Measurements from ENCODE around the gene DLX4.

DLX4 gene

DNA sequence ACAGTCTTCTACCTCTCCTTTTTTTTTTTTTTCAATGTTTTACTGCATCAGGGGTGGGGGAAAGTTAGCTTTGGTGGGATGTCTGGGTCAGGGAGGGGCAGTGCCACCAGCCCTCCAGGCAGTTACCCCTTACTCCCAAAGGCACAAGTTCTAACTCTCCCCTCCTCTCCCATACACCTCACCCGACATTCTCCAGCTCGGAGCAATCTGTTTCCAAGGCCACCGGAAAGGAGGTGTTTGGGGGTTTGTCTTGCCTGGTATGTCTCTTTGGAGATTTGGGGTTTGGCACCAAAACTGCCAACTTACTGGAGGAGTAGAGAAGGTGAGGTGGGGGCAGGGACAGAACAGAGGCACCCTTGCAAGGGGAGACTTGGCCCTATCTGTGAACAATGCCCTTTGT, 21.3 kb downstream of the DLX4 start:
- no peak for DNase-seq

DNA sequence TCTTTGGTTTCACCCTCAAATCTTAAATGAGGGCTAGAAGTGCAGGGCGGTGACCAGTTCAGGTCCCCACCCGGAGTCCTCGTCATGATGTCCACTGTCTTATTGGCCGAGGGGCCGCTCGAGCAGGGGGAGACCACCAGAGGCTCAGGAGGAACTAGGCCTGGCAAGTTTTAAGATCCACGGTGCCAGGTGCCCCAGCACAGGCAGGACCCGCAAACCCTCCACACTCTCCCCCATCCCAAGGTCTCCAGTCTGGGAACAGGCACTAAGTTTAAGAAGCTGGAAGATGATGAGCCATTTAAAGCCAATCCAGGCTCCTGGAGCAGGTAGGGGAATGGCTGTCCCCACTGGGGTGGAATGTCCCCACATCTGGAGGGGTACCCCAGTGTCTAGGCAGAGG, 21.9 kb downstream of the DLX4 start:
- no peak for DNase-seq

DNA sequence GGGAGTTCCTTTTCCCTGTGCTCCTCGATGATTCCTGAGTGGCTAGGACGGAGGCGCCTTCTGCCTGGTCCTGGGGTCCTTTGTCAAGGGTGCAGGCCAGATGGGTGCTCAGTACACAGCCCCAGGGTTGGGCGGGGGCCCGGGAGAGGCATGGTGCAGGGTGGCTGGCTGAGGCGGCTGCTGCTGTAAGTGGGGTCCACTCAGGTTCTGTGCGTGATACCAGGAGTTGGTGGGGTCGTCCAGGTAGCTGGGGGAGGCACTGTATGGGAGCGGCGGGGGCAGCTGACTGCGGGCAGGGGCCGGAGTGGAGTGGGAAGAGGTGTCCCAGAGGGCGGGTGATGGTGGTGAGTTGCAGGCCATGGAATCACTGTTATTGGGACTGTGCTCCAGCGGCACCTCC, 22.4 kb downstream of the DLX4 start:
- DNase-seq: no peak

DNA sequence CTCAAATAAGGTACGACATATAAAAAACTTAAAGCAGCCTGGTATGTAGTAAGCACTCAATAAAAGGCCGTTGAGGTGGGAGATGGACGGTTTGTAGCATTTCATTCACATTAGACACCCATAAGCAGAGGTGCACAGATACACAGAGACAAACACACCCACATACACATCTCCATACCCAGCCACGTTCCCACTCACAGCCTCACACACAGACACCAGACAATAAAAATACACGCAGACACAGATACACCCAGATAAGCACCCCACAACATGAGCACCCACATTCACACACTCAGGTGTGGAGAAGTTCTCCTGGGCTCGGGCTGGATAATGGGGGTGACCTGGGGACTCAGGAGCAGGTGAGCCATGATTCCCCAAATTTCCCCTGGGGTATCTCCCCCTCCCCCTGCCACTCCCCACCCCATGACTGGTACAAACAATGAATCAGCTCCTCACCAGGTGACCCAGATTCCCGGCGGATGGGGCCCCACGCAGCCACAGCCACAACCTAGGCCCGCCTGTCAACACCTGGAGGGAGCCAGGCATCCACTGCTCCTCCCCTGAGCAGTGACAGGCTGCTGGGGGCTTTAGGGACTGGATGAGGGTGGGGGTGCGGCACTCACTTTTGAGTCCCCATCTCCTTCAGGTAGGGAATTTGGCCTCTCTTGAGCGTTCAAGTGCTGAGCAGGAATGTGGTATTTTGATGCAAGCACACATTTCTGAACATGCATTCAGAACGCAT, 23.4 kb downstream of the DLX4 start:
- no peak for DNase-seq

DNA sequence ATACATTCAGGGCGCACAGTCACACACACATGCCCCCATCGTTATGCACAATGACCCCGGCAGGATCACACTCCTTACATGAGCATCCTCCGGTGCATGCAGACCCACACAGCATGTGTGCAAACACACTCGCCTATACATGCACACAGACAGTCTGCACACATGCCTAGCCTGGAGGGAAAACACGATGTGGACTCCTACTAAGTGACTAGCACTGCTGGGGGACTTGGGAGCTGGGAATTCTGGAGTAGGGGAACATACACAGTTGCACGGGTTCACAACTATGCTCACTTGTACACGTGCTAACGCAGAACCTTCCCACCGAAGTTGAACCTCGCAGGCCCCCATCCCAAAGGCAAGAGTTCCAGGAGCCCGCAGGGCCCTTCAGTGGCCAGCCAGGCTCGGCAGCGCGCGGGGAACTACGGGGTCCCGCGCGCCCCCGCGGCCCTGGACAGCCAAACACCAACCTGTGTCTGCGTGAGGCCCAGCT, 24.0 kb downstream of the DLX4 start:
- no peak for DNase-seq

DNA sequence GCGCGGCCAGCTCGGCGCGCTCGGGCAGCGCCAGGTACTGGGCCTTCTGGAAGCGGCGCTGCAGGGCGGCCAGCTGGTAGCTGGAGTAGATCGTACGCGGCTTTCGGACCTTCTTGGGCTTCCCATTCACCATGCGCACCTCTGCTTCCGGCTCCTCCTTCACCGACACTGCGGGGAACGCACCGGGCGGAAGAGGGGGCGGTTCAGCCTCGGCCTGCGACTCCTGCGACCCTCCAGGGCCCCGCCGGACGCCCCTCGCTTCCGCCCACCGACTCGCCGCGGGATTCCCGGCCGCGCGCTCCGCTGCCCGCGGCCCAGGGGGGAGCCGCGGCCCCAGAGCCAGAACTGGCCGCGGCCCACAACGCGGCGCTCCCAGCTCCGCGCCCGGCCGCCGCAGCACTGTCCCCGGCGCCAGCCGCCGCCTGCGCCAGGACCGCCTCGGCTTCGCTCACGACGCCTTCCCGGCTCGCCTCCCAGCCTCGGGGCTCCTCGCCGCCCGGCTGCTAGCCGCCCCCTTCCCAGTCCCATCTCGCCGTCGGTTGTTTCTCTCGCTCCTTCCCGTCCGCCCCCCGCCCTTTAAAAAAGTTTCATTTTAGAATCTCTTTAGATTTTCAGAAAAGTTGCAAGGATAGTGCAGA, 24.6 kb downstream of the DLX4 start:
- DNase-seq: no peak

DNA sequence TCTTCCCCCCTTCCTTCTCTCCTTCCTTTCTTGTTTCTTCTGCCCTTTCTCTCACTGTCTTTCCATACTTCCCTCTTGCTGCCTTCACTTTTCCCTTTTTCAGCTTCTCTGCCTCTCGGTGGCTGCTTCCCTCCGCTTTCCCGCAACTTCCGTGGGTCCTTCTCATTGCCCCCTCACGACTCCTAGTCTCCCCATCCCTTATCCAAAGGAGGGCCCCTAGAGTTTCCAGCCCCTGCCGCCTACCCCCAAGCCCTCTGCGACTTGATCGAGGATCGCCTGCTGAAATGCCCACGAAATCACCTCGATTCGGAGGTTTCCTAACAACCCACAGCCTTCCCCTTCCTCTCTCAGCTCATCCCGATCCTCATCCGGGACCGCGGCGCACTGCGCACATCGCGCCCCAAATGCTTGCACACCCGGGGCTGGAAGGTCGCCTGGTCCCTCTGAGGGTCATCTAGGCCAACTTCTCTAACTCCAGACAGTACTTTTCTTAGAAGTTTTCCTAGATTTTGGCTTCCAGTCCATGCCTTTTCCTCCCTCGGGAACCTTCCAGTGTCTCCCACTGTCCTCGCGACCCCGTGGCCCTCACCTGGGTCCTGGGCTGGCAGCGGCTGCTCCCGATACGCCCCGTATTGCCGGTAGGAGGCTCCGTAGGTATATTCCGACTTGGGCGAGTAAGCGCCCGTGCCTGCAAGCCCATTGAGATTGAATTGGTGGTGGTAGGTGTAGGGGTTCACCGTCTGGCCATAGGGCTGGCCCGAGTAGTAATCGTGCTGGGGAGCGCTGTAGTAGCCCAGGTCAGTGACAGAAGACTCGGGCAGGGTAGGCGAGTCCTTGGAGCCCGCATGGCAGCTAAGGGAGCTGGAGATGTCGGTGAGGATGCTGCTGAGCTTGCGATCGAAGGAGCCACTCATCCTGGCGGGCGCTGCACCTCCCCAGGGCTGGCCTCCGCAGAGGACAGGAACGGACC, 25.4 kb downstream of the DLX4 start:
- no peak for DNase-seq

DNA sequence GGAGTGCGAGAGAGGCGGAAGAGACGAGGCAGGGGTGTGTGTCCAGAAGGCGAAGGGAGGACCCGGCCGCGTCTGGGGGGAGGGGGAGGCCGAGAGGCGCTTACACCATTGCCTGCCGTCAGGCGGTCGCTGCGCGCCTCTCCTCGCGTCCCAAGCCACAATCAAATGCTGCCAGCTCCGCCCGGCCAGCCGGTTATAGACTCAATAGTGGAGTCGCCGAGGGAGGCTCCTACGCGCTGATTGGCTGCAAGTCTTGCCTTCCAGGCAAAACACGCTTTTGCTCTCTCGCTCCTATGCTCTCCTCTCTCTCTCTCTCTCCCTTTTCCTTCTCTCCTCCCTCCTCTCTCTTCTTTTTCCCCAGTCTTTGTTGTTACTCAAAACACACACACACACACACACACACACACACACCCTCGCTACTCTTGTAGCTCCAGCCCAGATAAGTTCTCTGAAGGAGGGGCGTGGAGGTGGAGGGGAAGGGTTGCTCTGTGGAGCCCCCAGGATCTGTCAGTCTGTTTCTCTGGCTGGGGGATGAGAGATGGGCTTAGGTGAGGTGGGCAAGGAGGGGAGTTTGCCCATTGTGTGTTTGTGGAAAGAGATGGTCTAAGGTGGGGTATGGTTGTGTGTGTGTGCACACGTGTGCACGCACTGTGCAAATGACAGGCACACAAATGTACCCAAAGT, 26.2 kb downstream of the DLX4 start, which contains the start of gene DLX3:
Gene DLX3 (minus strand): TSS at position 170 of the 684 bp plus-strand sequence. CDS start 226 bp downstream, outside the sequence.
- peak; percentile 90 for DNase-seq

DNA sequence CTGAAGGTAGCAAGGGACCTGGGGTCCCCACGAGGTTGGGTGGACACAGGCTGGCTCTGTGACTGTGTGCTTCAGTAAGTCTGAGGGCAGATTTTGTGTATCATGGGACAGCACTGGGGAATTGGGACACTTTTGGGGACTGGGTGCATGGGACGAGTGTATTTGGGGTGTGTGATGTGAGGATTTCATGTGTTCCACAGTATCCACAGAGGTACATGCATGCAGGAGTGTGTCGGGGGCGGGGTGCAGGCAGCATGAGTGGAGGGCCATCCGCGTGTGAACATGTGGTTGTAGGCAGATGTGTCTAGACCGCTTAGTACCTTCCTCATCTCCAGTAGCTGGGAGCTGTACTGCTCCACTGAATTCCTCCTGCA, 27.1 kb downstream of the DLX4 start:
- DNase-seq: no peak

DNA sequence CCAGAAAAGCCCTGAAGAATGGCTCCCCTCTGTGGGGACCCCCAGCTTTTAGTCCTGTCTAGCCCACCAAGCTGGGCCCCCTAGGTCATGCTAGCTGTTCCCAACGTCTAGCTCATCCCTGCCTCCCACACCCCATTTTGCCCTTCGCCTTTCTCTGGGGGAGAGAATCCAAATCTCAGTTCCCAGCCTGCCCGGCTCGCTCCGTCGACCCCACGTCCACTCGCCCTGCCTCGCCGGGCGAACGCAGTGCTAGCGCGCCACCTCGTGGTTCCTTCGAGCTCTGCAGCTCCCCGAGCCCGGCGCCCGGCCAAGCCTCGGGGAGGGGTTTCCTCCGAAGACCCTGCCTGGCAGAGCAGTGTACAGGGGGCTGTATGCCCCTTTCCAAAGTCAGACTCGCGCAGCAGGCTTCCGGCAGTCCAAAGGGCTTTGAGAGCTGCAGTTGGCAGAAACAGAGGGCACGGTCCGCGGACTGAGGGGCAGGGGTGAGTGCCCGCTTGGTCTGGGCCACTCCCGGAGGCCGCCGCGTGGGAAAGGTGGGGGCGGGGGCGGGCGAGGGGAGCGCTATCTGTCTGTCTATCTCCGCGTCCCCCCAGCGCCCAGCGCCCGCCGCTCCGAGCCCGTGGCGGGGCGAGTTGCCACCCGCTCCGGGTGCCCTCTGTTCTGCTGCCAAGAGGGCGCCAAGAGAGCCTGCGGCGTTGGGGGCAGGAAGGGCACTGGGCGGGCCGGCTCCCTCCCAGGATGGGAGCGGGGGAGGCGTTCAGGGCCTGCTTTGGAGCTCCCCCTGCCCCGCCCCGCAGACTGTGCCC, 27.7 kb downstream of the DLX4 start:
- peak; percentile 68 for DNase-seq

DNA sequence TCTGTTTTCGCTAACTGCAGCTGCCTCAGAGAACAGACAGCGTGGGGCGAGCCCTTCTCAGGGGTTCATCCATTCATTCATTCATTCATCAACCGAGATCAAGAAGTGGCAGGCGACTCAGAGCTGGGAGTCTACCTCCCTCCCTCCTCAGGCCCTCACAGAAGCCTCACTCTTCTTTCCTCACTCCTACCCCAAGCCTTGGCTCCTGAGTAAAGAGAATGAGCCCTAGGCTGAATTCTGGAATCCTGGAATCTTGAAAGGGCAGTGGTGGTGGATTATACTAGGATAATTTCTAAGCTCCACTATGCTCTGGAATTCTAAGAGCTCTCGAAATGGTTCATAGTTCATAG, 28.3 kb downstream of the DLX4 start:
- DNase-seq: no peak

DNA sequence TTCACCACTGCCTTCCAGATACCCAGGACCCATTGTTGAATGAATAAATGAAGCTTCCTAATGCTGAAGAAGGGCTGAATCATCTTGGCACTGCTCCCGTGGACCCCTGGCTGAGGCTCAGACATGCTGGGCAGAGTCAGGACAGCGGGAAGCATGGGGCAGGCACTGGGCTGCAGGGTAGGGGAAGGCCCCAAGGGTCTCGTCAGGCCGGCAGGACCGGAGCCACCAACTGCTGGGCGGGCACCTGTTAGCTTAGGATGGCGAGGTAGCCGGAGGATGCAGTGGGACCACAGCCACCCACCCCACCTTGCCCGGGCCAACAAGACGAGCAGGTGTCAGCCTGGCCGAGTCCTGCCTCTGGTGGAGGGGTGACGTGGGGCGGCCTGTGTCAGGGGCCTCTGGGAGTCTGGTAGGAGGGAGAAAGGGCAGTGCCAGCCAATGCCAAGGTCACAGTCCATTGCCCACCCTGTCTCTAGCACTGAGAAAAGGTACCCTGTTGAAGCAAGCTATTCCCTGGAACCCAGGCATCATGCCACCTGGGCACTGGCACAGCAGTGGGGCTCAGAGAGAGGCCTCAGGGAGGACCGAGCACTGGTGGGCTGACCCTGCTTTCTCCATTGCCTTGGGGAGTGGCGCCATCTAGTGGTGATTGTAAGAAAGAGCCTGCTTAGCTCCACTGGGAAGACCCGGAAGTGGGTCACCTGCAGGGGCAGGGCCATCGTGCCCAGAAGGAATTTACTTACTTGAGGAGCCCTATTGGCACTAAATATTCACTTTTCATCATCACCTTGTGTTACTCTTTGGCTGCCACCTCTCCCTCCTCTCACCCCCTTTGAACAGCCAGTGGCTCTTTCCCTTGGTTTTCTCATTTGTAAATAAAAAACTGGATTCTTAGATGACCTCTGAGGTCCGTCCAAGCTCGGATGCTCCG, 29.0 kb downstream of the DLX4 start:
- DNase-seq: peak; percentile 95

DNA sequence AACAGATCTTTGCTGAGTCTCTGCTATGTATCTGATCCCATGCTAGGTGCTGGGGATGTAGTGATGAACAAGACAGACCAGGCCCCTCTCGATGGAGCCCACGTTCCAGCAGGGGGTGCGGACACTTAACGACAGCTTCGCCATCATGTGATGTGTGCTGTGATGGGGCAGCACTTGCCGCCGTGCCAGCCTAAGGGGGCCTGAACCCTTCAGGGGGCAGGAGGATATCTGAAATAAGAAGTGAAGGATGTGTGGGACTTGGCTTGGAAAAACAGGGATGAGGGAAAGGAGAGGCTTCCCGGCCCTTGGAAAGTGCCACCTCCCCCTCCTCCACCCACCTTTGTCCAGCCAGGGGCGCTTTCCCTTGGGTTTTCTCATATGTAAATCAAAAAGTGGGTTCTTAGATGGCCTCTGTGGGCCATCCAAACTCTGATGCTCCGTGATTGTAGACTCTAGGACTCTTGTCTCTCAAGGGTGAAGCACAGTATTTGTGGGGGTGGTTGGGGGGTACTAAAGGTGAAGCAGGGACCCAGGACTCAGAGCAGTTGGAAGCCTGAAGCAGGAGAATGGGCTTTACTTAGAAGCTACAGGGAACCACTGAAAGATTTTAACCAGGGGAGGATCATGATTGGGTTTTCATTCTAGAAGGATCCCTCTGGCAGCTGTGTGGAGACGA, 30.0 kb downstream of the DLX4 start:
- no peak for DNase-seq

DNA sequence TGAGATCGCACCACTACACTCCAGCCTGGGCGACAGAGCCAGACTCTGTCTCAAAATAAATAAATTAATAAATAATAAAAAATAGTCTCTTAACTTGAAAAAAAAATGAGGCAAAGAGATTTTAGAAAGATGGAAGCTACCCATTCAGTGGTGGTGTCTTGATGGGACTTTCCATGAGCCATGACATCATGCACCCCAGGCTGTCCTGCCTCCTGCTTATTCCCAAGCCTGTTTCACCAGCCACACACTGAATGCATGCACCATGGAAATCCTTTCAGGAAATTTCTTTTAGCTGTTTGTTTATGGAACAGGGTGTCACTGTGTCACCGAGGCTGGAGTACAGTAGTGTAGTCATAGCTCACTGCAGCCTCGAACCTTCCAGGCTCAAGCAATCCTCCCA, 34.9 kb downstream of the DLX4 start:
- DNase-seq: no peak

DNA sequence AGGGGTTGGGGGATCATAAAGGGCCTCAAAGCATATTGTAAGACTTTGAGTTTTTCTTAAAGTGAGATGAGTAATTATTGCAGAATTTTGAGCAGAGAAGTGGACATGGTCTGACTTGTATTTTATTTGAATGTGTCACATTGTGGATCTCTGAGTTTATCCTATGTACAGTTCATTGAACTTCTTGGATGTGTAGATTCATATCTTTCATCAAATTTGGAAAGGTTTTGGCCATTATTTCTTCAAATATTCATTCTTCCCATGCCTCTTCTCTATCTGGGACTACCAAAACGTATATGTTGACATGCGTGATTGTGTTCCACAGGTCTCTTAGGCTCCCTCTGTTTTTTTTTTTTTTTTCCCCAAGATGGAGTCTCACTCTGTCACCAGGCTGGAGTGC, 40.3 kb downstream of the DLX4 start:
- DNase-seq: no peak

DNA sequence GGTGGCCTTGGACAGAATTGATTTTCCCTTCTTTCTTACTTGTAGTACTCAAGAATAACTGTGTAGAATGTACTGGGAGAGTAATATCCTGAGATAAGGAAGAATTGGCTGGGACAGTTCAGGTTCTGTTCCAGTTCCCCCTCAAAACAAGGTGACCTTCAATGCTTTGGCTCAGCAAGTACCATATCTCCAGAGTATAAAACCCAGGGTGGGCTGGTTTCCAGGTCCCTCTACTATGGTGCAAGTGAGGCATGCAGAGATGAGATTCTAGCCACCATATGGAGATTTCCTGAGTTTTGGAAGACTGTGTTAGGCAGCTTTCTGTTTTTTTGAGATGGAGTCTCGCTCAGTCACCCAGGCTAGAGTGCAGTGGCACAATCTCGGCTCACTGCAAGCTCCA, 44.1 kb downstream of the DLX4 start:
- no peak for DNase-seq

DNA sequence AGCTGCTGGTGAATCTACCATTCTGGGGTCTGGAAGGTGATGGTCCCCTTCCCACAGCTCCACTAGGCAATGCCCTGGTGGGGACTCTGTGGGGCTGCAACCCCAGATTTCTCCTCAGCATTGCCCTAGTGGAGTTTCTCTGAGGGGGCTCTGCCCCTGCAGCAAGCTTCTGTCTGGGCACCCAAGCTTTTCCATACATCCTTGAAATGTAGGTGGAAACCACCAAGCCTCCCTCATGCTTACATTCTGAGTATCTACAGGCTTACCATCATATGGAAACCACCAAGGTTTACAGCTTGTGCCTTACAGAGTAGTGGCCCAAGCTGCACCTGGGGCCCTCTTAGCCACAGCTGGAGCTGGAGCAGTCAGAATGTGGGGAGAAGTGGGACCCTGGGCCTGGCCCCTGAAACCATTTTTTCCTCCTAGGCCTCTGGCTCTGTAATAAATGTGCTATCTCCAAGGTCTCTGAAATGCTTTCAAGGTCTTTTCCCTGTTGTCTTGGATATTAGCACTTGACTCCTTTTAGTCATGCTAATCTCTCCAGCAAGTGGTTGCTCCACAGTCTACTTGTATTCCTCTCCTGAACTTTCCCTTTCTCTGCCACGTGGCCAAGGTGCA, 45.6 kb downstream of the DLX4 start:
- DNase-seq: no peak

DNA sequence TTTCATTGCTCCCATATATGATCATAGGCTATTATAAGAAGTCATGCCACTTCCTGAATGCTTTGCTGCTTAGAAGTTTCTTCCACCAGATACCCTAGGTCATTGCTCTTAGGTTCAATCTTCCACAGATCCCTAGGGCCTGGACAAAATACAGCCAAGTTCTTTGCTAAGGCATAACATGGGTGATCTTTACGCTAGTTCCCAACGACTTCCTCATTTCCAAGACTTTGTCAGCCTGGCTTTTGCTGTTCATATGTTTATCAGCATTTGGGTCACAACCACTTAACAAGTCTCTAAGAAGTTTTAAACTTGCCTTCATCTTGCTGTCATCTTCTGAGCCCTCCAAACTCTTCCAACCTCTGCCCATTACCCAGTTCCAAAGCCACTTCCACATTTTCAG, 46.2 kb downstream of the DLX4 start:
- no peak for DNase-seq

DNA sequence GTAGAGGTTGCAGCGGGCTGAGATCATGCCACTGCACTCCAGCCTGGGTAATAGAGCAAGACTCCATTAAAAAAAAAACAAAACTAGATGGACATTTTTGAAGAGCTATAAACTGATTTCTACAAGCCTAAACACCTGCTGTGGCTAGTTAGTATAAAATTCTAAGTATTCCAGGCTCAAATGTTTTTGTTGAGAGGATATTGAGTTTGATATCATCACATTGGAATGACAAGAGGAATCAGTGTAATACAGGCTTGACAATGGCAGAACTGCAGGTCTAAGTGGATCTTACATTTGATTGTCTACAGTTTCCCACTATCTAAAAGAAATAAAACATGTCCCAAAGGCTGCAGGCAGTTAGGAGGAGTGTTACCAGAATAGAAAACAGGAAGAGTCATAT, 49.9 kb downstream of the DLX4 start:
- no peak for DNase-seq

Measured in NCI-H1694 (cell line).